GM19324 (cell line): ENCODE measurements around the gene CARMIL1.

Experiments used
- ATAC-seq: cut with Tn5 transposase; IDR thresholded peaks from one replicate; pipeline ENCODE4 v1.9.1; 2021; ENCODE audit warnings: mild to moderate bottlenecking, moderate library complexity; ENCODE audit not compliant: unreplicated experiment, low FRiP score

The CARMIL1 gene

GRCh38 chr6:25464225-25464624, 185.1 kb downstream of the CARMIL1 start:
- no peak for ATAC-seq

- no peak for ATAC-seq
Measured at GRCh38 chr6:25465941-25466340, 186.8 kb downstream of the CARMIL1 start.

- ATAC-seq, result no peak
Measured at GRCh38 chr6:25468881-25469280, 189.7 kb downstream of the CARMIL1 start.

GRCh38 chr6:25469797-25470388, 190.7 kb downstream of the CARMIL1 start:
- ATAC-seq, result no peak

GRCh38 chr6:25472306-25472705, 193.1 kb downstream of the CARMIL1 start:
- no peak for ATAC-seq

GRCh38 chr6:25472906-25473305, 193.7 kb downstream of the CARMIL1 start:
- ATAC-seq, result no peak

- no peak for ATAC-seq
Measured at GRCh38 chr6:25473447-25473846, 194.3 kb downstream of the CARMIL1 start.

- ATAC-seq, result no peak
Measured at GRCh38 chr6:25476126-25476525, 197.0 kb downstream of the CARMIL1 start.

GRCh38 chr6:25477006-25477590, 197.9 kb downstream of the CARMIL1 start:
- no peak for ATAC-seq

GRCh38 chr6:25478973-25479372, 199.8 kb downstream of the CARMIL1 start:
- no peak for ATAC-seq

GRCh38 chr6:25481267-25481666, 202.1 kb downstream of the CARMIL1 start:
- ATAC-seq, result no peak

- ATAC-seq, result no peak
Measured at GRCh38 chr6:25482996-25483395, 203.8 kb downstream of the CARMIL1 start.

GRCh38 chr6:25483943-25484342, 204.8 kb downstream of the CARMIL1 start:
- no peak for ATAC-seq

GRCh38 chr6:25484900-25485299, 205.7 kb downstream of the CARMIL1 start:
- no peak for ATAC-seq

GRCh38 chr6:25485821-25486534, 206.8 kb downstream of the CARMIL1 start:
- ATAC-seq, result no peak

GRCh38 chr6:25486550-25486949, 207.4 kb downstream of the CARMIL1 start:
- ATAC-seq, result no peak

- no peak for ATAC-seq
Measured at GRCh38 chr6:25487012-25487411, 207.8 kb downstream of the CARMIL1 start.

- ATAC-seq, result no peak
Measured at GRCh38 chr6:25488156-25488555, 209.0 kb downstream of the CARMIL1 start.

- no peak for ATAC-seq
Measured at GRCh38 chr6:25489399-25489798, 210.2 kb downstream of the CARMIL1 start.

GRCh38 chr6:25490018-25490801, 211.0 kb downstream of the CARMIL1 start:
- no peak for ATAC-seq

- no peak for ATAC-seq
Measured at GRCh38 chr6:25492951-25493350, 213.8 kb downstream of the CARMIL1 start.
